Astrocyte (in vitro differentiated cells and primary cell): ENCODE results near the gene AHNAK2.

ENCODE experiments used
- CTCF ChIP-seq: IDR thresholded peaks from 2 replicates; pipeline ENCODE4 v1.5.1; 2011; ENCODE audit warnings: low read depth, mild to moderate bottlenecking, inconsistent platforms, low read length, moderate library complexity; ENCODE audit not compliant: insufficient read depth
- EZH2 ChIP-seq: IDR thresholded peaks from 2 replicates; pipeline ENCODE4 v1.6.1; 2012; ENCODE audit warnings: mild to moderate bottlenecking, low read length, inconsistent platforms; ENCODE audit not compliant: insufficient read depth

- TF ChIP-seq CTCF = no peak
- no peak for TF ChIP-seq EZH2
Observed at GRCh38 chr14:104936361-104937155, 41.6 kb downstream of the AHNAK2 start.
